ENCODE results near the gene MANSC4.

DNA sequence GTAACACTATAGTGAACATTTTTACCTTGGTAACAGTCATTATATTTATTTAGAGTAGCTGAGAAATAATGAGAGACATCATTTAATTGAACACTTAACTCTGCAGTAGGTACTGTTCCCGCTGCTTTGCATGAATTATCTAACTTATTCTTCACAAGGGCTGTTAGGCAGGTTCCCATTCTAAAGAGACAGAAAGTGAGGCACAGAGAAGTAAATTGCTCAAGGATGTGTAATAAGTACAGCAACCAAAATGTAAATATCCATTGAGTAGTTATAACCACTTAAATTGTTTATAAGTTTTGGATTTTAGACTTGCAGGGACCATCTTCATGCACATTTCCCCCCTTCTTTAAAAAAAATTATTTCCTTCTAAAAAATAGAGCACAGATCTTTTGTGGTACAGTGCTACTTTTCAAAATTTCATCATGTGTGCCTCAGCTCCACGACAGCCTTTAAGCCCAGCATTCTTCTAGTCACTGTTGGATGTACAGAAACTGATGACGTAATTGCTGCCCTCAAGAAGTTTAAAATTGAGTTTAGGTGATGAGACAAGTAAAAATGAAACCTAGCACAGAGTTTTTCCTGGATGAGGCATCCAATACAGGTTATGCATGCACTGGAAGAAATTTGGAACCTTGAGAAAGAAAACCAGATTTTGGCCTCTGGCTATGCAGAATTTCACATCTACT is 6.0 kb upstream of the MANSC4 start:
- TF ChIP-seq, protein P1, sequence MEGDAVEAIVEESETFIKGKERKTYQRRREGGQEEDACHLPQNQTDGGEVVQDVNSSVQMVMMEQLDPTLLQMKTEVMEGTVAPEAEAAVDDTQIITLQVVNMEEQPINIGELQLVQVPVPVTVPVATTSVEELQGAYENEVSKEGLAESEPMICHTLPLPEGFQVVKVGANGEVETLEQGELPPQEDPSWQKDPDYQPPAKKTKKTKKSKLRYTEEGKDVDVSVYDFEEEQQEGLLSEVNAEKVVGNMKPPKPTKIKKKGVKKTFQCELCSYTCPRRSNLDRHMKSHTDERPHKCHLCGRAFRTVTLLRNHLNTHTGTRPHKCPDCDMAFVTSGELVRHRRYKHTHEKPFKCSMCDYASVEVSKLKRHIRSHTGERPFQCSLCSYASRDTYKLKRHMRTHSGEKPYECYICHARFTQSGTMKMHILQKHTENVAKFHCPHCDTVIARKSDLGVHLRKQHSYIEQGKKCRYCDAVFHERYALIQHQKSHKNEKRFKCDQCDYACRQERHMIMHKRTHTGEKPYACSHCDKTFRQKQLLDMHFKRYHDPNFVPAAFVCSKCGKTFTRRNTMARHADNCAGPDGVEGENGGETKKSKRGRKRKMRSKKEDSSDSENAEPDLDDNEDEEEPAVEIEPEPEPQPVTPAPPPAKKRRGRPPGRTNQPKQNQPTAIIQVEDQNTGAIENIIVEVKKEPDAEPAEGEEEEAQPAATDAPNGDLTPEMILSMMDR (IDR thresholded peaks at IDR 0.05; ENCODE audit: extremely low read depth in 1 of 2, insufficient read depth in 1 of 2, low read depth in 1 of 2, low read length in 2 of 2): no peak
- TF ChIP-seq POLR2A (IDR thresholded peaks at IDR 0.05; ENCODE audit: low read depth, low read length) (no peak), JUN (IDR thresholded peaks at IDR 0.05; ENCODE audit: borderline replicate concordance, insufficient read depth, insufficient read length, low read depth) (peak; percentile 19), EZH2 (IDR thresholded peaks at IDR 0.05; ENCODE audit: borderline replicate concordance, low read depth, low read length, severe bottlenecking) (no peak), FOS (IDR thresholded peaks at IDR 0.05; ENCODE audit: borderline replicate concordance, insufficient read depth, low read length) (peak; percentile 53), POLR2AphosphoS5 (IDR thresholded peaks at IDR 0.05; ENCODE audit: insufficient read depth, low read depth, low read length) (no peak), MYC (IDR thresholded peaks at IDR 0.05; ENCODE audit: low read depth, low read length) (no peak), GATA2 (IDR thresholded peaks at IDR 0.05; ENCODE audit: insufficient read depth, insufficient read length, low read depth, low read length) (no peak)
- TF ChIP-seq, protein P2, sequence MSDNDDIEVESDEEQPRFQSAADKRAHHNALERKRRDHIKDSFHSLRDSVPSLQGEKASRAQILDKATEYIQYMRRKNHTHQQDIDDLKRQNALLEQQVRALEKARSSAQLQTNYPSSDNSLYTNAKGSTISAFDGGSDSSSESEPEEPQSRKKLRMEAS (IDR thresholded peaks at IDR 0.05; ENCODE audit: insufficient read depth, insufficient read length): no peak

Data from endothelial cell of umbilical vein (primary cell).